ENCODE data around the gene COL5A2.
A peak's percentile ranks its signal among the peaks of the same experiment; 100 is the strongest.

Gene COL5A2

GRCh38 chr2:189181706-189182105 lies 2.1 kb upstream of the COL5A2 start:
- DNase-seq (ENCODE audit: low read depth): no peak
- no peak overlapping the region for H3K4me3 ChIP-seq (ENCODE audit: low read length)
- no peak for TF ChIP-seq CTCF (conservative IDR thresholded peaks at IDR 0.05; ENCODE audit: low read length)

GRCh38 chr2:189178726-189179569 lies 613 bp downstream of the COL5A2 start:
- no peak; the same call in 1 of the 2 replicates for TF ChIP-seq CTCF (conservative IDR thresholded peaks at IDR 0.05; ENCODE audit: low read length)
- peak overlapping the region; percentile 76 for H3K4me3 ChIP-seq (ENCODE audit: low read length)
- DNase-seq (ENCODE audit: low read depth): peak; percentile 81

GRCh38 chr2:189178054-189178453 lies 1.5 kb downstream of the COL5A2 start:
- TF ChIP-seq CTCF (conservative IDR thresholded peaks at IDR 0.05; ENCODE audit: low read length): peak; percentile 50
- H3K4me3 ChIP-seq (ENCODE audit: low read length): peak overlapping the region; percentile 76

GRCh38 chr2:189177251-189177840 lies 2.2 kb downstream of the COL5A2 start:
- no peak for TF ChIP-seq CTCF (conservative IDR thresholded peaks at IDR 0.05; ENCODE audit: low read length)
- DNase-seq (ENCODE audit: low read depth): peak; percentile 46
- H3K4me3 ChIP-seq (ENCODE audit: low read length): peak overlapping the region; percentile 76

More at GRCh38 chr2:189178054-189178453, 1.5 kb downstream of the COL5A2 start:
- peak; percentile 44 for DNase-seq (ENCODE audit: low read depth)

- DNase-seq (ENCODE audit: low read depth): no peak
- peak overlapping the region; percentile 76 for H3K4me3 ChIP-seq (ENCODE audit: low read length)
- no peak for TF ChIP-seq CTCF (conservative IDR thresholded peaks at IDR 0.05; ENCODE audit: low read length)
These were observed 3.0 kb downstream of the COL5A2 start for GRCh38 chr2:189176516-189176915.

DNA sequence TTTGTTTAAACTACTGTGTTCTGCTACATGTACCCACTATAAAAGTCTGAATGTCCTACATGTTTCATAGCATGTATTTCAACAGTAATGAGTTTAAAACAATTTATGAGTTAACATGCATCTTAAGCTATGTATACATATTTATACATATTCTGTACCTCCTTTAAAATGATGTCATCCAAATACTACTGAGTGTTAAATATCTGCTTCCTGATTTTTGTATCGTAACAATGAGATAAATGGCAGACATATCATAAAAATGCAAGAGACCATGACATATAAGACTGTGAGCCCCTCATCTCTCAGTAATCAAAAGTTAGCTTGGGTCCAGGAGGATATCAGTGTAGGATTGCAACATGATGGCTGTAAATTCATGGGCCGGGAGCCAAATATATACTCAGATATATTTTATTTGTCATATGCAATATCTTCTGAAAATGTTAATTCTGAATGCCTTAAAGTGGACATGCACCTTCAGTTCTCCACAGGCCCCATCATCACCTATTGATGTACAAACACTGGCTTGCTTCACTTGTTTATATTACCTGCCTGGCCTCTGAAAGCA lies 3.6 kb downstream of the COL5A2 start:
- TF ChIP-seq CTCF (conservative IDR thresholded peaks at IDR 0.05; ENCODE audit: low read length): no peak
- no peak for DNase-seq (ENCODE audit: low read depth)
- H3K4me3 ChIP-seq (ENCODE audit: low read length): peak overlapping the region; percentile 76

All from AG10803 (cell line).